Fibroblast of the aortic adventitia (primary cell): ENCODE measurements around the gene CYP1A2. TPM values are rescaled to one million over a fixed set of nuclear protein-coding genes. Genes with fewer than 3 reads are reported as not detected.

Experiments used
- DNase-seq: peaks from one replicate; pipeline ENCODE4 v3.0.0-alpha.2; 2010; ENCODE audit warnings: low read depth
- H3K4me3 ChIP-seq: 2 replicates; pipeline ENCODE4 v1.5.1; 2011; ENCODE audit warnings: low read depth, mild to moderate bottlenecking, control low read depth, low read length, moderate library complexity
- CTCF ChIP-seq: IDR thresholded peaks from 2 replicates; pipeline ENCODE4 v1.5.1; 2011; ENCODE audit warnings: mild to moderate bottlenecking, low read length, control low read depth, inconsistent platforms; ENCODE audit not compliant: insufficient read depth
- total RNA-seq: library from RNA; depleted of rRNA; stranded (reverse); fragments of >200 nt; gene quantifications from 2 replicates; pipeline ENCODE4 v1.2.3, GENCODE V29; 2012; ENCODE audit warnings: low replicate concordance

CYP1A2 gene
- total RNA-seq, 1 donor = not detected

GRCh38 chr15:74794248-74794969 is 45.8 kb downstream of the CYP1A2 start:
- H3K4me3 ChIP-seq = no peak overlapping the region
- TF ChIP-seq CTCF = no peak
- no peak for DNase-seq

- no peak overlapping the region for H3K4me3 ChIP-seq
- no peak for DNase-seq
- TF ChIP-seq CTCF = no peak
Measured at GRCh38 chr15:74794970-74795349, 46.3 kb downstream of the CYP1A2 start.

GRCh38 chr15:74795966-74796625 is 47.5 kb downstream of the CYP1A2 start:
- no peak for TF ChIP-seq CTCF
- DNase-seq = no peak
- H3K4me3 ChIP-seq = no peak overlapping the region

- TF ChIP-seq CTCF = no peak
- H3K4me3 ChIP-seq = no peak overlapping the region
- no peak for DNase-seq
Measured at GRCh38 chr15:74798388-74799254, 50.0 kb downstream of the CYP1A2 start.

GRCh38 chr15:74799255-74799855 is 50.7 kb downstream of the CYP1A2 start:
- TF ChIP-seq CTCF = no peak
- no peak overlapping the region for H3K4me3 ChIP-seq
- no peak for DNase-seq

- no peak overlapping the region for H3K4me3 ChIP-seq
- TF ChIP-seq CTCF = peak; percentile 99
- DNase-seq = peak; percentile 56
Measured at GRCh38 chr15:74799856-74800558, 51.4 kb downstream of the CYP1A2 start.
